A549 (cell line): ENCODE measurements around the gene AAK1. TPM values are rescaled to one million over a fixed set of nuclear protein-coding genes. Genes with fewer than 3 reads are reported as not detected.

Source experiments
- ATAC-seq, 2 experiments: fragments of 200-7000 bp in 1 of 2; fragments of >200 bp in 1 of 2; cut with Nextera tagmentation in 1 of 2; cut with Tn5 transposase in 1 of 2; 3 replicates each; pipeline versions ENCODE4 v1.8.0 to v1.9.1; 2018 to 2020; ENCODE audit warnings: mild to moderate bottlenecking in 1 of 2, moderate library complexity in 1 of 2
- CTCF ChIA-PET: fragments of 300-600 bp; sonication (Branson Sonifier 250); formaldehyde crosslinking; extraction: SDS; loops from one replicate; lab custom pipeline; 2021; ENCODE audit warnings: antibody characterized with exemption, inconsistent platforms; lab: Yijun Ruan, JAX
- POLR2A ChIA-PET: fragments of 350-600 bp; formaldehyde crosslinking; extraction: SDS; loops from one replicate; lab custom pipeline; 2021; ENCODE audit warnings: antibody characterized with exemption, inconsistent platforms; lab: Yijun Ruan, JAX
- DNase-seq, 2 experiments: peaks; one replicate each; pipeline versions ENCODE4 v3.0.0 to v3.0.0-alpha.2; 2011 to 2016; ENCODE audit warnings: low read depth in 1 of 2, low spot score in 1 of 2
- FAIRE-seq: peaks from 2 replicates; lab custom pipeline; 2011; peaks lifted over from hg19 to GRCh38; lab: Jason Lieb, UNC
- H3K27ac ChIP-seq, 2 experiments: fragments of >200 bp; sonication (Bioruptor Twin); formaldehyde crosslinking; 3 replicates each; pipeline ENCODE4 v1.5.1; 2016 to 2017
- H3K4me1 ChIP-seq: fragments of >200 bp; sonication (Bioruptor Twin); formaldehyde crosslinking; 3 replicates; pipeline ENCODE4 v1.6.1; 2016
- H3K4me2 ChIP-seq: fragments of >200 bp; sonication (Bioruptor Twin); formaldehyde crosslinking; 3 replicates; pipeline ENCODE4 v1.6.1; 2016
- H3K4me3 ChIP-seq: fragments of >200 bp; sonication (Bioruptor Twin); formaldehyde crosslinking; 3 replicates; pipeline ENCODE4 v1.5.1; 2016
- H3K9me3 ChIP-seq: fragments of >200 bp; sonication (Bioruptor Twin); formaldehyde crosslinking; 3 replicates; pipeline ENCODE4 v1.6.1; 2016
- ATOH8 ChIP-seq: fragments of 250-450 bp; sonication (Bioruptor Pico); IDR thresholded peaks from 2 replicates; pipeline ENCODE4 v1.5.0; 2020; ENCODE audit warnings: low read depth, mild to moderate bottlenecking, moderate library complexity
- CHD4 ChIP-seq: fragments of 200-600 bp; sonication (generic); IDR thresholded peaks from 2 replicates; pipeline ENCODE4 v1.6.1; 2016; ENCODE audit warnings: antibody characterized with exemption, mild to moderate bottlenecking, borderline replicate concordance
- E2F6 ChIP-seq: IDR thresholded peaks from 2 replicates; pipeline ENCODE4 v1.6.1; 2012; ENCODE audit warnings: low read depth, borderline replicate concordance
- EHF ChIP-seq: fragments of 250-450 bp; sonication (Bioruptor Pico); IDR thresholded peaks from 2 replicates; pipeline ENCODE4 v1.5.0; 2020; ENCODE audit warnings: mild to moderate bottlenecking
- EHMT2 ChIP-seq: fragments of 200-600 bp; sonication (generic); IDR thresholded peaks from 2 replicates; pipeline ENCODE4 v1.6.1; 2016; ENCODE audit warnings: antibody characterized with exemption, low read depth, mild to moderate bottlenecking, moderate library complexity
- ESRRA ChIP-seq: fragments of 150-350 bp; IDR thresholded peaks from 2 replicates; pipeline ENCODE4 v1.6.1; 2014; ENCODE audit warnings: mild to moderate bottlenecking, low read length, borderline replicate concordance
- HDAC2 ChIP-seq: fragments of 200-600 bp; sonication (generic); IDR thresholded peaks from 2 replicates; pipeline ENCODE4 v1.6.1; 2016
- HMGXB4 ChIP-seq: fragments of 250-450 bp; sonication (Bioruptor Pico); IDR thresholded peaks from 2 replicates; pipeline ENCODE4 v1.5.0; 2021; ENCODE audit warnings: mild to moderate bottlenecking, moderate library complexity, borderline replicate concordance
- HOXA7 ChIP-seq: fragments of 250-450 bp; sonication (Bioruptor Pico); IDR thresholded peaks from 2 replicates; pipeline ENCODE4 v1.5.0; 2020; ENCODE audit warnings: mild to moderate bottlenecking, moderate library complexity
- HOXB5 ChIP-seq: fragments of 250-450 bp; sonication (Bioruptor Pico); IDR thresholded peaks from 2 replicates; pipeline ENCODE4 v1.5.0; 2020; ENCODE audit warnings: mild to moderate bottlenecking, moderate library complexity
- JUN ChIP-seq, 2 experiments: fragments of >200 bp; sonication (Bioruptor Twin); formaldehyde crosslinking; IDR thresholded peaks; 2 replicates in 1 of 2; 3 replicates in 1 of 2; pipeline ENCODE4 v1.6.1; 2016 to 2017
- JUNB ChIP-seq: fragments of >200 bp; sonication (Bioruptor Twin); formaldehyde crosslinking; IDR thresholded peaks from 2 replicates; pipeline ENCODE4 v1.6.1; 2016
- KDM1A ChIP-seq: fragments of 200-600 bp; sonication (generic); IDR thresholded peaks from 2 replicates; pipeline ENCODE4 v1.6.1; 2016; ENCODE audit warnings: low read depth, mild to moderate bottlenecking
- KDM5A ChIP-seq: fragments of 200-600 bp; sonication (generic); IDR thresholded peaks from 2 replicates; pipeline ENCODE4 v1.6.1; 2016; ENCODE audit warnings: antibody characterized with exemption, mild to moderate bottlenecking
- MAFK ChIP-seq: fragments of 450-650 bp; IDR thresholded peaks from 2 replicates; pipeline ENCODE4 v1.6.1; 2014; ENCODE audit not compliant: partially characterized antibody
- MYC ChIP-seq: IDR thresholded peaks from 2 replicates; pipeline ENCODE4 v1.6.1; 2012; ENCODE audit warnings: mild to moderate bottlenecking, inconsistent platforms, low read length, improper control_type of control experiment, borderline replicate concordance
- NFE2L2 ChIP-seq: fragments of 150-350 bp; conservative IDR thresholded peaks from 2 replicates; pipeline ENCODE4 v1.6.1; 2014; ENCODE audit warnings: low read length
- RAD21 ChIP-seq, 2 experiments: fragments of >200 bp in 1 of 2; sonication (Bioruptor Twin) in 1 of 2; formaldehyde crosslinking in 1 of 2; IDR thresholded peaks in 1 of 2; conservative IDR thresholded peaks in 1 of 2; 2 replicates in 1 of 2; 3 replicates in 1 of 2; pipeline ENCODE4 v1.6.1; 2012 to 2018; ENCODE audit warnings: inconsistent platforms in 1 of 2
- TFCP2L1 ChIP-seq: fragments of 250-450 bp; sonication (Bioruptor Pico); IDR thresholded peaks from 2 replicates; pipeline ENCODE4 v1.5.0; 2021; ENCODE audit warnings: mild to moderate bottlenecking
- TP53 ChIP-seq: fragments of 250-450 bp; sonication (Bioruptor Pico); IDR thresholded peaks from 2 replicates; pipeline ENCODE4 v1.5.0; 2021; ENCODE audit warnings: mild to moderate bottlenecking, moderate library complexity
- ZC3H11A ChIP-seq: fragments of 450-650 bp; IDR thresholded peaks from 2 replicates; pipeline ENCODE4 v1.6.1; 2014; ENCODE audit warnings: antibody characterized with exemption, mild to moderate bottlenecking
- ZSCAN20 ChIP-seq: fragments of 250-450 bp; sonication (Bioruptor Pico); IDR thresholded peaks from 2 replicates; pipeline ENCODE4 v1.8.0; 2022; ENCODE audit warnings: mild to moderate bottlenecking, moderate library complexity
- WGBS: methylation state at CpG from one replicate; pipeline ENCODE4 v1.1.6; 2017; ENCODE audit errors: missing lambda C conversion rate; 5-methylcytosine and 5-hydroxymethylcytosine counted together
- polyA plus RNA-seq, 4 experiments: library from polyadenylated mRNA; depleted of rRNA in 3 of 4; stranded (reverse); fragments of >200 nt; fragmentation: RNase III in 1 of 4; extraction: RNeasy Plus Mini Kit Qiagen cat#74134 plus additional on column Dnase treatment in 1 of 4; gene quantifications; 2 replicates in 3 of 4; 3 replicates in 1 of 4; pipeline ENCODE4 v1.2.3, GENCODE V29; 2011 to 2017
- TF ChIP-seq, protein P1 (sequence below): fragments of >200 bp; sonication (Bioruptor Twin); formaldehyde crosslinking; IDR thresholded peaks from 3 replicates; pipeline ENCODE4 v1.6.1; 2016
- TF ChIP-seq, protein P2 (sequence below): fragments of 450-650 bp; IDR thresholded peaks from 2 replicates; pipeline ENCODE4 v1.6.1; 2014; ENCODE audit warnings: antibody characterized with exemption
- TF ChIP-seq, protein P3 (sequence below): fragments of 200-600 bp; sonication (generic); IDR thresholded peaks from 2 replicates; pipeline ENCODE4 v1.6.1; 2016; ENCODE audit warnings: antibody characterized with exemption, mild to moderate bottlenecking, moderate library complexity

AAK1 gene
- polyA plus RNA-seq, 2 of the 4 experiments (the other 2 are of a cell fraction) = 15.9 to 25.7 TPM

DNA sequence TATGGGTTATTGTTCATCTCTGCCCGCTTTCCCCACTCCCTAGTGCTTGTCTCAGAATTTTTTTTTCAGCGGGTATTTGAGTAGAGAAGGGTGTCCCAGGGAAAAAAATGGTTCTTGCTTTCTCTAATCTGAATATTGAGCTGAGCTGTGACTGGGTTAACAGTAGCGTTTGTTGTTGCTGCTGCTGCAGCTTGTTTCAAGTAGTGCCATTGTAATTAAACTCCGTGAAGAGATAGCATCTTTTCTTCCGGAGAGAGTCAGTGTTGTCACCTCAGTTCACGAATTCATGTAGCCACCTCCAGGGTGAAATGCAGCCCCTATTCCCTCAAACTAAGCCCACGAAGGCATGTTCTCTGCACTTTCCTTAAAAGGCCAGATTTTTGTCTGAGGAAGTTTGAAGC lies 1.5 kb upstream of the AAK1 start:
- DNase-seq (no peak), ATAC-seq (no peak), FAIRE-seq (no peak)
- Histone ChIP-seq H3K27ac (peak overlapping the region; percentile 94 to 98), H3K4me2 (peak overlapping the region; percentile 86), H3K4me1 (peaks cover 38% of the 10 kb centered on the region), H3K9me3 (no peaks in the 10 kb centered on the region), H3K4me3 (peak overlapping the region; percentile 88)
- WGBS = 49% methylated on average over 7 of the region's 7 CpGs
- TF ChIP-seq HOXA7 (CRISPR knock-in tag) (no peak), CHD4 (no peak), ZSCAN20 (no peak), HMGXB4 (CRISPR knock-in tag) (no peak), ATOH8 (CRISPR knock-in tag) (no peak), TP53 (CRISPR knock-in tag) (no peak), ZC3H11A (no peak), MAFK (no peak)
- CTCF ChIA-PET = interaction anchor here (0.8 to 3.4 kb wide), 10 partner anchors 12 to 87 kb away, joined by 3 to 11 read pairs (median 4); no protein-coding TSS in a partner anchor
- POLR2A ChIA-PET = interaction anchor here (1.3 kb wide), 2 partner anchors 50 to 52 kb away, joined by 3 read pairs; no protein-coding TSS in a partner anchor

GRCh38 chr2:69644506-69644979 lies 1.0 kb upstream of the AAK1 start:
- H3K4me1 ChIP-seq = peaks cover 38% of the 10 kb centered on the region
- H3K4me3 ChIP-seq = peak overlapping the region; percentile 88
- no peaks in the 10 kb centered on the region for H3K9me3 ChIP-seq
- peak overlapping the region; percentile 94 to 98 for H3K27ac ChIP-seq
- no peak for TF ChIP-seq JUN (IDR thresholded peaks at IDR 0.05)
- no peak for TF ChIP-seq E2F6
- TF ChIP-seq ESRRA = no peak
- TF ChIP-seq NFE2L2 = no peak
- no peak for TF ChIP-seq MYC
- TF ChIP-seq TP53 (CRISPR knock-in tag) = no peak
- TF ChIP-seq EHF (CRISPR knock-in tag) = no peak
- TF ChIP-seq KDM5A = no peak
- no peak for TF ChIP-seq RAD21 (conservative IDR thresholded peaks at IDR 0.05 in 1 of 2, IDR thresholded peaks at IDR 0.05 in 1 of 2)
- no peak for TF ChIP-seq JUNB
- no peak for TF ChIP-seq EHMT2
- no peak for TF ChIP-seq HDAC2
- TF ChIP-seq, protein P1, sequence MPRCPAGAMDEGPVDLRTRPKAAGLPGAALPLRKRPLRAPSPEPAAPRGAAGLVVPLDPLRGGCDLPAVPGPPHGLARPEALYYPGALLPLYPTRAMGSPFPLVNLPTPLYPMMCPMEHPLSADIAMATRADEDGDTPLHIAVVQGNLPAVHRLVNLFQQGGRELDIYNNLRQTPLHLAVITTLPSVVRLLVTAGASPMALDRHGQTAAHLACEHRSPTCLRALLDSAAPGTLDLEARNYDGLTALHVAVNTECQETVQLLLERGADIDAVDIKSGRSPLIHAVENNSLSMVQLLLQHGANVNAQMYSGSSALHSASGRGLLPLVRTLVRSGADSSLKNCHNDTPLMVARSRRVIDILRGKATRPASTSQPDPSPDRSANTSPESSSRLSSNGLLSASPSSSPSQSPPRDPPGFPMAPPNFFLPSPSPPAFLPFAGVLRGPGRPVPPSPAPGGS = no peak
- TF ChIP-seq, protein P2, sequence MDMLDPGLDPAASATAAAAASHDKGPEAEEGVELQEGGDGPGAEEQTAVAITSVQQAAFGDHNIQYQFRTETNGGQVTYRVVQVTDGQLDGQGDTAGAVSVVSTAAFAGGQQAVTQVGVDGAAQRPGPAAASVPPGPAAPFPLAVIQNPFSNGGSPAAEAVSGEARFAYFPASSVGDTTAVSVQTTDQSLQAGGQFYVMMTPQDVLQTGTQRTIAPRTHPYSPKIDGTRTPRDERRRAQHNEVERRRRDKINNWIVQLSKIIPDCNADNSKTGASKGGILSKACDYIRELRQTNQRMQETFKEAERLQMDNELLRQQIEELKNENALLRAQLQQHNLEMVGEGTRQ = no peak
- TF ChIP-seq HOXB5 = no peak
- TF ChIP-seq KDM1A = no peak
- TF ChIP-seq, protein P3, sequence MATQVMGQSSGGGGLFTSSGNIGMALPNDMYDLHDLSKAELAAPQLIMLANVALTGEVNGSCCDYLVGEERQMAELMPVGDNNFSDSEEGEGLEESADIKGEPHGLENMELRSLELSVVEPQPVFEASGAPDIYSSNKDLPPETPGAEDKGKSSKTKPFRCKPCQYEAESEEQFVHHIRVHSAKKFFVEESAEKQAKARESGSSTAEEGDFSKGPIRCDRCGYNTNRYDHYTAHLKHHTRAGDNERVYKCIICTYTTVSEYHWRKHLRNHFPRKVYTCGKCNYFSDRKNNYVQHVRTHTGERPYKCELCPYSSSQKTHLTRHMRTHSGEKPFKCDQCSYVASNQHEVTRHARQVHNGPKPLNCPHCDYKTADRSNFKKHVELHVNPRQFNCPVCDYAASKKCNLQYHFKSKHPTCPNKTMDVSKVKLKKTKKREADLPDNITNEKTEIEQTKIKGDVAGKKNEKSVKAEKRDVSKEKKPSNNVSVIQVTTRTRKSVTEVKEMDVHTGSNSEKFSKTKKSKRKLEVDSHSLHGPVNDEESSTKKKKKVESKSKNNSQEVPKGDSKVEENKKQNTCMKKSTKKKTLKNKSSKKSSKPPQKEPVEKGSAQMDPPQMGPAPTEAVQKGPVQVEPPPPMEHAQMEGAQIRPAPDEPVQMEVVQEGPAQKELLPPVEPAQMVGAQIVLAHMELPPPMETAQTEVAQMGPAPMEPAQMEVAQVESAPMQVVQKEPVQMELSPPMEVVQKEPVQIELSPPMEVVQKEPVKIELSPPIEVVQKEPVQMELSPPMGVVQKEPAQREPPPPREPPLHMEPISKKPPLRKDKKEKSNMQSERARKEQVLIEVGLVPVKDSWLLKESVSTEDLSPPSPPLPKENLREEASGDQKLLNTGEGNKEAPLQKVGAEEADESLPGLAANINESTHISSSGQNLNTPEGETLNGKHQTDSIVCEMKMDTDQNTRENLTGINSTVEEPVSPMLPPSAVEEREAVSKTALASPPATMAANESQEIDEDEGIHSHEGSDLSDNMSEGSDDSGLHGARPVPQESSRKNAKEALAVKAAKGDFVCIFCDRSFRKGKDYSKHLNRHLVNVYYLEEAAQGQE = no peak
- TF ChIP-seq TFCP2L1 (CRISPR knock-in tag) = no peak
- no peak for FAIRE-seq
- WGBS = 6% methylated on average over 15 of the region's 15 CpGs
- peak overlapping the region; percentile 86 for H3K4me2 ChIP-seq
- no peak for DNase-seq
- peak; percentile 0 to 4; a peak in 1 of 6 replicates for ATAC-seq
- ChIA-PET POLR2A (interaction anchor here (1.3 kb wide), 3 partner anchors 16 to 53 kb away, joined by 3 read pairs; no protein-coding TSS in a partner anchor), CTCF (interaction anchor here (0.8 to 3.4 kb wide), 12 partner anchors 13 to 86 kb away, joined by 3 to 10 read pairs (median 4); no protein-coding TSS in a partner anchor)
